ENCODE data around the gene TTLL4.

TTLL4 gene

GRCh38 chr2:218716070-218716469 is 5.4 kb downstream of the TTLL4 start:
- Histone ChIP-seq H3K27ac (ENCODE audit: low read length) (no peak overlapping the region), H3K4me1 (ENCODE audit: control insufficient read depth, insufficient read depth, low read length) (no peaks in the 10 kb centered on the region)

DNA sequence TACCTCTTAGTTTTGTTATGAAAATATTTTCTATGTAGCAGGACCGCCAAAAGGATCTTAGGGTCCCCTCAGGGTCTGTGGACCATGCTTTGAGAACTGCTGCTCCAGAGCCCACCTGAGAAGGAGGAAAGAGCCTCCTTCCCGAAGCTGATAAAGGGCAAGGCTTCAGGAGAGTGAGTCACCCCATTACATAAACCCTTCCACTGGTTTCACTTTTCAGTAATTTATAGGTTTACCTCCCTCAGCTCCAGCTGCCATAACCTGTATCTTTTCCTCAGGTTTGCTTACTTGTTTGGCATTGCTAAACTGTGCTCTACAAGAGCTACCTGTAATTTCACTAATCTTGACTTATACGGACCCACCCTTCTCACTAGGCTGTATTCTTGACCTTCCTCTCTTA is 6.6 kb downstream of the TTLL4 start:
- no peaks in the 10 kb centered on the region for H3K4me1 ChIP-seq (ENCODE audit: control insufficient read depth, insufficient read depth, low read length)
- H3K36me3 ChIP-seq (ENCODE audit: control insufficient read depth in 2 of 2, insufficient read depth in 2 of 2, low read length in 2 of 2), result peaks cover 3 to 4% of the 10 kb centered on the region in 2 donors
- no peaks in the 10 kb centered on the region for H3K9me3 ChIP-seq (ENCODE audit: control insufficient read depth in 2 of 2, low read length in 2 of 2)
- H3K27me3 ChIP-seq (ENCODE audit: control insufficient read depth in 1 of 2, insufficient read depth in 2 of 2, low read length in 2 of 2), result no peaks in the 10 kb centered on the region
- H3K4me3 ChIP-seq (ENCODE audit: low read length in 2 of 2), result no peak overlapping the region
- no peak overlapping the region for H3K9ac ChIP-seq (ENCODE audit: low read length in 2 of 2)
- H3K27ac ChIP-seq (ENCODE audit: low read length), result no peak overlapping the region

More at GRCh38 chr2:218716070-218716469, 5.4 kb downstream of the TTLL4 start:
- no peak overlapping the region for H3K9ac ChIP-seq (ENCODE audit: low read length in 2 of 2)
- no peaks in the 10 kb centered on the region for H3K27me3 ChIP-seq (ENCODE audit: control insufficient read depth in 1 of 2, insufficient read depth in 2 of 2, low read length in 2 of 2)
- peaks cover 3 to 4% of the 10 kb centered on the region in 2 donors for H3K36me3 ChIP-seq (ENCODE audit: control insufficient read depth in 2 of 2, insufficient read depth in 2 of 2, low read length in 2 of 2)
- no peaks in the 10 kb centered on the region for H3K9me3 ChIP-seq (ENCODE audit: control insufficient read depth in 2 of 2, low read length in 2 of 2)
- no peak overlapping the region for H3K4me3 ChIP-seq (ENCODE audit: low read length in 2 of 2)

- H3K27me3 ChIP-seq (ENCODE audit: control insufficient read depth in 1 of 2, insufficient read depth in 2 of 2, low read length in 2 of 2), result no peaks in the 10 kb centered on the region
- no peak overlapping the region for H3K27ac ChIP-seq (ENCODE audit: low read length)
- H3K4me1 ChIP-seq (ENCODE audit: control insufficient read depth, insufficient read depth, low read length), result no peaks in the 10 kb centered on the region
- no peak overlapping the region for H3K9ac ChIP-seq (ENCODE audit: low read length in 2 of 2)
- no peaks in the 10 kb centered on the region for H3K9me3 ChIP-seq (ENCODE audit: control insufficient read depth in 2 of 2, low read length in 2 of 2)
- no peak overlapping the region for H3K4me3 ChIP-seq (ENCODE audit: low read length in 2 of 2)
- H3K36me3 ChIP-seq (ENCODE audit: control insufficient read depth in 2 of 2, insufficient read depth in 2 of 2, low read length in 2 of 2), result peaks cover 3 to 4% of the 10 kb centered on the region in 2 donors
Measured at GRCh38 chr2:218718058-218718457, 7.4 kb downstream of the TTLL4 start.

DNA sequence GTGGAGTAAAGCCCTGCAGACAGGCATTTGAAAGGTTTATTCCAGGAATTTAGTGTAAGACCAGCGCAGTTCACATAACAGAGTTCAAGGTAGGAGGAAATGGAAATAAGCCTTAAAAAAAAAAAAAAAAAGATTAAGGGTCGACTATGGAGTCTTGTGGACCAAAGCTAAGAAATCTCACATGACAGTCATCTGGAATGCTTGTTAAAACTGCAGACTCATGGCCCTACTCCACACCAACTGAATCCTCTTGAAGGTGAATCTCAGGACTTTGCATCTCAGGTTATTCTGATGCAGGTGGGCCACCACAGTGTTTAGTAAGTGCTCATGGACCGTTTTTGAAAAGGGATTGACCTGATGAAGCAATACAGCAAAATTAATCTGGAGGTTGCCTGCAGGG is 8.8 kb downstream of the TTLL4 start:
- peaks cover 3 to 4% of the 10 kb centered on the region in 2 donors for H3K36me3 ChIP-seq (ENCODE audit: control insufficient read depth in 2 of 2, insufficient read depth in 2 of 2, low read length in 2 of 2)
- no peaks in the 10 kb centered on the region for H3K9me3 ChIP-seq (ENCODE audit: control insufficient read depth in 2 of 2, low read length in 2 of 2)
- H3K4me1 ChIP-seq (ENCODE audit: control insufficient read depth, insufficient read depth, low read length), result no peaks in the 10 kb centered on the region
- no peak overlapping the region for H3K27ac ChIP-seq (ENCODE audit: low read length)
- no peaks in the 10 kb centered on the region for H3K27me3 ChIP-seq (ENCODE audit: control insufficient read depth in 1 of 2, insufficient read depth in 2 of 2, low read length in 2 of 2)
- no peak overlapping the region for H3K9ac ChIP-seq (ENCODE audit: low read length in 2 of 2)
- no peak overlapping the region for H3K4me3 ChIP-seq (ENCODE audit: low read length in 2 of 2)

DNA sequence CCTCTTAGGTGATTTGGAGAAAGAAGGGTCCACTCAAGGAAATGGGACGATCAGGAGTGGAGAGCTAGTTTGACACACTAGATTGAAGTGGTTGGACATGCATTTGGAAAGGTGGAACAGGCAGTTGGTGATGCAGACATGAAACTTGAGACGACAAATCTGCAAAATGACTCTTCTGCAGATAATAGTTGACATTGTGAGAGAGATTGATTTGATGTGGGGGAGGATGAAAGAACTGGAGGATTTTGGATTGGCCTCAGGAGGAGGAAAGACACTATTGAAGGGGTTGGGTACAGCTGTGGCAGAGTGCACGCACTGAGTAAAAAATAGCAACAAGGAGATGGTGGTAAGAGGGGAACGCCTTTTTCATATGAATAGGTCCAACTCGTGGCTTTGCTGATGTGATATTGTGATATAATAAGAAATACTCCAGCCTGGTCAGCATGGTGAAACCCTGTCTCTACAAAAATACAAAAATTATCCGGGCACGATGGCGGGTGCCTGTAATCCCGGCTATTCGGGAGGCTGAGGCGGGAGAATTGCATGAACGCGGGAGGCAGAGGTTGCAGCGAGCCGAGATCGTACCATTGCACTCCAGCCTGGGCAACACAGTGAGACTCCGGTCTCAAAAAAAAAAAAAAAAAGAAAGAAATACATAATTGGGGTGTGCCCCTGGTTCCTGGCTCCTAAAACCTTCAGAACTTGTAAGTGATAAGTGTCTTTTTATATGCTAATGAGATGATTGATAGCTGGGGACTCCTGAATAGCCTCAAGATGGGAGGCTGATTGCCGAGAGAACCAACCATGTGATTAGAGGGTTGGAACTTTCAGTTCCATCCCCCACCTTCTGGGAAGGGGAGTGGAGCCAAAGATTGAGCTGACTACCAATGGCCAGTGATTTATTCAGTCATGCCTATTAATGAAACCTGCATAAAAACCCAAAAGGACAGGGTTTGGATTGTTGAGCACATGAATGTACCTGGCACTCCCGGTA is 9.7 kb downstream of the TTLL4 start:
- Histone ChIP-seq H3K27me3 (ENCODE audit: control insufficient read depth in 1 of 2, insufficient read depth in 2 of 2, low read length in 2 of 2) (no peaks in the 10 kb centered on the region), H3K4me3 (ENCODE audit: low read length in 2 of 2) (no peak overlapping the region), H3K27ac (ENCODE audit: low read length) (no peak overlapping the region), H3K9ac (ENCODE audit: low read length in 2 of 2) (no peak overlapping the region), H3K36me3 (ENCODE audit: control insufficient read depth in 2 of 2, insufficient read depth in 2 of 2, low read length in 2 of 2) (peaks cover 3 to 4% of the 10 kb centered on the region in 2 donors), H3K4me1 (ENCODE audit: control insufficient read depth, insufficient read depth, low read length) (no peaks in the 10 kb centered on the region), H3K9me3 (ENCODE audit: control insufficient read depth in 2 of 2, low read length in 2 of 2) (no peaks in the 10 kb centered on the region)

- Histone ChIP-seq H3K4me1 (ENCODE audit: control insufficient read depth, insufficient read depth, low read length) (no peaks in the 10 kb centered on the region), H3K9me3 (ENCODE audit: control insufficient read depth in 2 of 2, low read length in 2 of 2) (no peaks in the 10 kb centered on the region), H3K4me3 (ENCODE audit: low read length in 2 of 2) (no peak overlapping the region), H3K9ac (ENCODE audit: low read length in 2 of 2) (no peak overlapping the region), H3K36me3 (ENCODE audit: control insufficient read depth in 2 of 2, insufficient read depth in 2 of 2, low read length in 2 of 2) (no peaks in the 10 kb centered on the region), H3K27me3 (ENCODE audit: control insufficient read depth in 1 of 2, insufficient read depth in 2 of 2, low read length in 2 of 2) (no peaks in the 10 kb centered on the region), H3K27ac (ENCODE audit: low read length) (no peak overlapping the region)
Measured at GRCh38 chr2:218721488-218721887, 10.9 kb downstream of the TTLL4 start.

DNA sequence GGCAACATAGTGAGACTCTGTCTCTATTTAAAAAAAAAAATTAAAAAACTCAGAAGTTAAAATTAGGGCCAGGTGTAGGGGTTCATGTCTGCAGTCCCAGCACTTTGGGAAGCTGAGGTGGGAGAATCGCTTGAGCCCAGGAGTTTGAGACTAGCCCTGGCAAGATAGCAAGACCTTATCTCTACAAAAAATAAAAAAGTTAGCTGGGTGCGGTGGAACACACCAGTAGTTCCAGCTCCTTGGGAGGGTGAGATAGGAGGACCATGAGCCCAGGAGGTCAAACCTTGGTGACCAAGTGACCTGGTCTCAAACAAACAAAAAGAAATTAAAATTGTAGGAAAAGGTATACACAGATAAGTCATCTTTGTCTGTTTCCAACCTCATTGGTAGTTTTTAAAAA is 11.3 kb downstream of the TTLL4 start:
- H3K9me3 ChIP-seq (ENCODE audit: control insufficient read depth in 2 of 2, low read length in 2 of 2), result no peaks in the 10 kb centered on the region
- no peaks in the 10 kb centered on the region for H3K4me1 ChIP-seq (ENCODE audit: control insufficient read depth, insufficient read depth, low read length)
- H3K4me3 ChIP-seq (ENCODE audit: low read length in 2 of 2), result no peak overlapping the region
- no peaks in the 10 kb centered on the region for H3K27me3 ChIP-seq (ENCODE audit: control insufficient read depth in 1 of 2, insufficient read depth in 2 of 2, low read length in 2 of 2)
- no peak overlapping the region for H3K27ac ChIP-seq (ENCODE audit: low read length)
- no peak overlapping the region for H3K9ac ChIP-seq (ENCODE audit: low read length in 2 of 2)
- H3K36me3 ChIP-seq (ENCODE audit: control insufficient read depth in 2 of 2, insufficient read depth in 2 of 2, low read length in 2 of 2), result no peaks in the 10 kb centered on the region

- no peak overlapping the region for H3K27ac ChIP-seq (ENCODE audit: low read length)
- no peak overlapping the region for H3K4me3 ChIP-seq (ENCODE audit: low read length in 2 of 2)
- H3K9ac ChIP-seq (ENCODE audit: low read length in 2 of 2), result no peak overlapping the region
- no peaks in the 10 kb centered on the region for H3K9me3 ChIP-seq (ENCODE audit: control insufficient read depth in 2 of 2, low read length in 2 of 2)
- H3K36me3 ChIP-seq (ENCODE audit: control insufficient read depth in 2 of 2, insufficient read depth in 2 of 2, low read length in 2 of 2), result no peaks in the 10 kb centered on the region
- no peaks in the 10 kb centered on the region for H3K4me1 ChIP-seq (ENCODE audit: control insufficient read depth, insufficient read depth, low read length)
- no peaks in the 10 kb centered on the region for H3K27me3 ChIP-seq (ENCODE audit: control insufficient read depth in 1 of 2, insufficient read depth in 2 of 2, low read length in 2 of 2)
Measured at GRCh38 chr2:218722419-218722818, 11.8 kb downstream of the TTLL4 start.

- Histone ChIP-seq H3K4me3 (ENCODE audit: low read length in 2 of 2) (no peak overlapping the region), H3K36me3 (ENCODE audit: control insufficient read depth in 2 of 2, insufficient read depth in 2 of 2, low read length in 2 of 2) (no peaks in the 10 kb centered on the region), H3K4me1 (ENCODE audit: control insufficient read depth, insufficient read depth, low read length) (no peaks in the 10 kb centered on the region), H3K9ac (ENCODE audit: low read length in 2 of 2) (no peak overlapping the region), H3K9me3 (ENCODE audit: control insufficient read depth in 2 of 2, low read length in 2 of 2) (no peaks in the 10 kb centered on the region), H3K27me3 (ENCODE audit: control insufficient read depth in 1 of 2, insufficient read depth in 2 of 2, low read length in 2 of 2) (no peaks in the 10 kb centered on the region), H3K27ac (ENCODE audit: low read length) (no peak overlapping the region)
Measured at GRCh38 chr2:218722876-218723785, 12.5 kb downstream of the TTLL4 start.

- H3K4me1 ChIP-seq (ENCODE audit: control insufficient read depth, insufficient read depth, low read length), result no peaks in the 10 kb centered on the region
- H3K27me3 ChIP-seq (ENCODE audit: control insufficient read depth in 1 of 2, insufficient read depth in 2 of 2, low read length in 2 of 2), result no peaks in the 10 kb centered on the region
- H3K4me3 ChIP-seq (ENCODE audit: low read length in 2 of 2), result no peak overlapping the region
- no peaks in the 10 kb centered on the region for H3K36me3 ChIP-seq (ENCODE audit: control insufficient read depth in 2 of 2, insufficient read depth in 2 of 2, low read length in 2 of 2)
- H3K9ac ChIP-seq (ENCODE audit: low read length in 2 of 2), result no peak overlapping the region
- H3K27ac ChIP-seq (ENCODE audit: low read length), result no peak overlapping the region
- H3K9me3 ChIP-seq (ENCODE audit: control insufficient read depth in 2 of 2, low read length in 2 of 2), result no peaks in the 10 kb centered on the region
Measured at GRCh38 chr2:218726004-218726574, 15.5 kb downstream of the TTLL4 start.

Data from stomach smooth muscle (tissue), 2 donors.